AG04449 (cell line): Measurements from ENCODE around the gene ACP7.
A peak's percentile ranks its signal among the peaks of the same experiment; 100 is the strongest.

ENCODE experiments used
- CTCF ChIA-PET: fragments of 350-600 bp; formaldehyde crosslinking; extraction: SDS; loops from one replicate; lab custom pipeline; 2021; ENCODE audit warnings: antibody characterized with exemption; lab: Yijun Ruan, JAX
- POLR2A ChIA-PET: fragments of 400-600, 350-600 bp; formaldehyde crosslinking; extraction: SDS; loops from one replicate; lab custom pipeline; 2020; ENCODE audit warnings: antibody characterized with exemption, inconsistent platforms; lab: Yijun Ruan, JAX
- DNase-seq: peaks from one replicate; pipeline ENCODE4 v3.0.0-alpha.2; 2010; ENCODE audit warnings: low read depth, low spot score
- H3K4me3 ChIP-seq: 2 replicates; pipeline ENCODE4 v1.5.1; 2011; ENCODE audit warnings: low read depth, mild to moderate bottlenecking, control low read depth, low read length
- TF ChIP-seq, protein P1 (sequence below): IDR thresholded peaks from one replicate; pipeline ENCODE4 v1.5.1; 2011; ENCODE audit warnings: mild to moderate bottlenecking, moderate library complexity, low read length, control low read depth, inconsistent platforms; ENCODE audit not compliant: insufficient read depth; ENCODE audit errors: missing control alignments

ACP7 gene

DNA sequence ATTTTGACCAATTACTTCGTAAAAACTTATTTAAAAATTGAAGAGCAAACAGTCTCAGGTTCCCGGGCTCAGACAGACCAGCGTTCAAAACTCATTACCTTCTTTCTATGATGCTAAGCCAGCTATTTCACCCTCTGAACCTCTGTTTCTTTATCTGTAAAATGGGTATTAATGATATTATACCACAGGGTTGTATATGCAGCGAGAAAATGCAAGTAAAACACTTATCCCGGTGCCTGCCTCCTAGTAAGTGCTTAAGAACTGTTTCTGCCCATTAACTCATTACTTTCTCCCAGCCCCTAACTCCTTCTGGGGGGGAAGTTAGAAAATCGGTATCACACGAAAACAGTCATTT is 41.0 kb downstream of the ACP7 start:
- POLR2A ChIA-PET, result no interaction called here
- TF ChIP-seq, protein P1, sequence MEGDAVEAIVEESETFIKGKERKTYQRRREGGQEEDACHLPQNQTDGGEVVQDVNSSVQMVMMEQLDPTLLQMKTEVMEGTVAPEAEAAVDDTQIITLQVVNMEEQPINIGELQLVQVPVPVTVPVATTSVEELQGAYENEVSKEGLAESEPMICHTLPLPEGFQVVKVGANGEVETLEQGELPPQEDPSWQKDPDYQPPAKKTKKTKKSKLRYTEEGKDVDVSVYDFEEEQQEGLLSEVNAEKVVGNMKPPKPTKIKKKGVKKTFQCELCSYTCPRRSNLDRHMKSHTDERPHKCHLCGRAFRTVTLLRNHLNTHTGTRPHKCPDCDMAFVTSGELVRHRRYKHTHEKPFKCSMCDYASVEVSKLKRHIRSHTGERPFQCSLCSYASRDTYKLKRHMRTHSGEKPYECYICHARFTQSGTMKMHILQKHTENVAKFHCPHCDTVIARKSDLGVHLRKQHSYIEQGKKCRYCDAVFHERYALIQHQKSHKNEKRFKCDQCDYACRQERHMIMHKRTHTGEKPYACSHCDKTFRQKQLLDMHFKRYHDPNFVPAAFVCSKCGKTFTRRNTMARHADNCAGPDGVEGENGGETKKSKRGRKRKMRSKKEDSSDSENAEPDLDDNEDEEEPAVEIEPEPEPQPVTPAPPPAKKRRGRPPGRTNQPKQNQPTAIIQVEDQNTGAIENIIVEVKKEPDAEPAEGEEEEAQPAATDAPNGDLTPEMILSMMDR, result no peak
- DNase-seq, result no peak
- H3K4me3 ChIP-seq, result peak overlapping the region; percentile 45
- CTCF ChIA-PET, result interaction anchor here (1.9 to 2.1 kb wide), 2 partner anchors 15 to 202 kb away, joined by 8 to 10 read pairs; no protein-coding TSS in a partner anchor

DNA sequence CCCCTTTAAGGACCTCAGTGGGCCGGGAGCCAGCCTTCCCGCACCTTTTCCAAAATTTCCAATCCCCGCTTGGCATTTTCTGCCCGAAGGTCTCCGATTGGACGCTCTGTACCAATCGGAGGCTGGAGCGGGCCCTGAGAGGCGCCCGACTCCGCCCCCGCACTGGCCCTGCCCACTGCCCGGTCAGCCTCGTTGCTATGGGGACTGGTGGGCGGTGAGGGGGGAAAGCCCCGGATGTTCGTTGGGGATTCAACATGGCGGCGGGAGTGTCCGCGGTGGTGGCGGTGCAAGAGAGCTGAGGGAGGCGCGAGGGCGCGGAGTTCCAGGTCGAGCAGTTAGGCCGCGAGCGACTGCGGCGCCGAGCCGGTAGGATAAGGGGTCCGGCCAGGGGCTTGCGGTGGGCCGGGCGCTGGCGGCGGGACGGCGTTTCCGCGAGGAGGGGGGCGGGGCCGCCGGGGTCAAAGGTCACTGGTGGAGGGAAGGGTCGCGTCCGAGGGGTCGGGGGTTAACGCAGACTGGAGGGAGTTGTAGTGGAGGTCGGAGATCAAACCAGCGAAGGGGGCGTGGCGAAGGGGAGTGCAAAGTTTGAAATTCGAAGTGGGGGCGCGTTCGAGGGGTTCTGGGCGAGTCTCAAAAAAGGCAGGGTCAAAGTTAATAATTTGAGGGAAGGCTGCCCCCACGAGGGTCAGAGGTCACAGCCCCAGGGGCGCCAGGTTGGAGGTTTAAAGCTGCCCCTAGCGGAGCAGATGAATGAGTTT is 41.6 kb downstream of the ACP7 start, which contains the start of gene PAK4:
Gene PAK4 (plus strand): TSS at position 233 of the 758 bp plus-strand sequence. CDS start 43,768 bp downstream, outside the sequence.
- POLR2A ChIA-PET, result interaction anchor here (0.8 kb wide), 1 partner anchor 310 kb away, joined by 4 read pairs; the partner anchor contains the start of gene RPS16
- DNase-seq, result peak; percentile 70
- TF ChIP-seq, protein P1, result no peak
- CTCF ChIA-PET, result interaction anchor here (1.1 to 2.1 kb wide), 5 partner anchors 15 to 202 kb away, joined by 3 to 10 read pairs (median 4); no protein-coding TSS in a partner anchor
- H3K4me3 ChIP-seq, result peak within 1 kb of the TSS; percentile 90

DNA sequence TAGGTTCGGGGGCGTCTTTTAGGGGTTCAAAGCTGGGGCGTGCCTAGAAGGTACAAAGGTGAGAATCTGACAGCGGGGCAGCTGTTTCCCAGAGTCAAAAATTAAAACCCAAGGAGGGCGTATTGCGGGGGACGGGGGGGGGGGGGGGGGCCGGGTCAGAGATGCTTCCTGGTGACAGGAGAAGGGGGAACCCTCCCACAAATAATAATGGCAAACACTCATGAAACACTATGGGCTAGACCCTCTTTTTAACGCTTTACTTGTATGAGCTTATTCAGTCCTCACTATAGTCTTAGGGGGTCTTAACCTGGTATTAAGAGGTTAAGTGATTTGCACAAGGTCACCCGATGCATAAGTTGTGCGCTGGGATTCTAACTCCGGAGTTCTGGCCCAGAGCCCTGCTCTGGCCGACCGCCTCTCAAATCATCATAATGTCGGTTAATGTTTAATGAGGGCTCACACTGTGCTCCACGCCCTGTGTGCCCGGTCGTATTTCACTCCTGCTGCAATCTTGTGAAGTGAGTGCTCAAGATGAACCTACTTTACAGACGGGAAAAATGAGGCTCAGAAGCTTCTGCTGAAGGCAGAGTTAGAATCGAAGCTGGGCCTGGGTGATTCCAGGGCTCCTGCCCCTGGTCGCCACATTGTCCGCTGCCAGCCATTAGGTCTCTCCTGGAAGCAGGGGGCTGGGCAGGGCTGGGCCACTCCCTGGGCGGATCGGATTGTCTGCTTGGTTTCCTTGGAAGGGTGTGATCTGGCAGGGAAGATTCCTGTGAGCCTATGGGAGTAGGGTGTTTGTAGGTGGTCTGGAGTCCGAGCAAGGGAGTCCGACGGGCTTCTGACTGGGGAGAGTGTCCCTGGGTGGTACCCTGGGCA is 42.4 kb downstream of the ACP7 start:
- TF ChIP-seq, protein P1, result no peak
- DNase-seq, result no peak
- ChIA-PET CTCF (interaction anchor here (1.1 to 2.8 kb wide), 6 partner anchors 11 to 201 kb away, joined by 3 to 10 read pairs (median 6); no protein-coding TSS in a partner anchor), POLR2A (interaction anchor here (0.8 kb wide), 1 partner anchor 309 kb away, joined by 4 read pairs; the partner anchor contains the start of gene RPS16)
- peak overlapping the region; percentile 90 for H3K4me3 ChIP-seq

DNA sequence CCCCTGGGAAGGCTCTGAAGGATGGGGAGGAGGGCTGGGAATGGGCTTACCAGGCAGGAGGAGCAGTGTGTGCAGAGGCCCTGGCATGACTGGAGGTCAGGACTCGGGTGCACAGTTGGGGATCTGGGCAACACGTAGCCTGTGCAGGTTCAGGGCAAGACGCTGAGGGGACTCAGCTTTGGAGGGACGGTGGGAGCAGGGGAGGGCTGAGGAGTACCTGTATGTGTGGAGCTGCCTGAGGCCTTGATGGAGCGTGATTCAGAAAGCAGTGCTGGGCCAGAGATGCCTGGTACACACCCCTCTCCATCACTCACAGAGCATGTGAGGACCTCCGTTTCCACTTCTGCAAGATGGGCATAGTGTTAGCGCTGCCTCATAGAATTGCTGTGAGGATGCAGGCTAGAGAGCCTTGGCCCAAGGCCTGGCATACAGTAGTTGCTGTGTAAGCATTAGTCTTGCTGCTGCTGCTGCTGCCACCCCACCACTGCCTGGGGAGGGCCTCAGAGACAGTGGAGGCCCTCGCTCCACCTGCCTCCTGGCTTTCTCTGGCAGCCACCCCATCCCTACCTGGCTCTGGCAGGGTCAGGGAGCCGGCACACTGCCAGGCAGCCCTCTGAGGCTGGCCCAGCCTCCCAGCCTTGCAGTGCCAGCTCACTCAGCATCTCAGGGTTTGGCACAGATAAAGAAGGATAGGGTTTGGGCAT is 43.8 kb downstream of the ACP7 start:
- POLR2A ChIA-PET, result no interaction called here
- TF ChIP-seq, protein P1, result no peak
- H3K4me3 ChIP-seq, result no peak overlapping the region; the same call in 1 of the 2 replicates
- CTCF ChIA-PET, result interaction anchor here (1.7 to 2.8 kb wide), 3 partner anchors 10 to 200 kb away, joined by 4 to 13 read pairs (median 9); no protein-coding TSS in a partner anchor
- no peak for DNase-seq

DNA sequence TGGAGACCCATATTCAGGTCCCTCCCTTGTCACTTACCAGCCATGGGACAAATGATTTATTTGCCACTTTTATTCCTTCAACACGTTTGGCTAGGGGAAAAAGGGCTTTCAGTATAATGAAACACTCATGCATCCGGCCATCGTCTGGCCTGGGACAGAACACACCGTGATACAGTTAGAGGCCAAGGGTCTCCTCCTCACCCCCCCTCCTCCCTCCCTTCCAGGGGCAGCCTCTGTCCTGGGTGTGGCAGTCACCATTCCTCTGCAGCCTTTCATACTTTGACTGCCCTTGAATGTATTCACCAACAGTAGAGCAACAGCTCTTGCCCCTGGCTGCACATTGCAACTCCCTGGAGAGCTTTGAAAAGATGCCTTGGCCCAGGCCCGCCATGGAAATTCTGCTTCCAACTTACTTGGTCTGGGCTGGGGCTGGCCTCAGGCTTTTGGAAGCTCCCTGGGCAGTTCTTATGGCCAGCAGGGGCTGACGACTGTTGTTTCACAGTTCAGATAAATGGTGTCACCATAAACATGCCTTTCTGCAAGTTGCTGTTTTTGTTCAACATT is 44.4 kb downstream of the ACP7 start:
- TF ChIP-seq, protein P1, result no peak

More for the DNA sequence above, 44.4 kb downstream of the ACP7 start:
- no peak for DNase-seq
- ChIA-PET POLR2A (interaction anchor here (0.5 to 0.6 kb wide), 2 partner anchors 54 to 55 kb away, joined by 3 read pairs; no protein-coding TSS in a partner anchor), CTCF (interaction anchor here (1.0 to 2.8 kb wide), 3 partner anchors 9 to 199 kb away, joined by 3 to 13 read pairs (median 9); no protein-coding TSS in a partner anchor)
- no peak overlapping the region for H3K4me3 ChIP-seq
